Stimulated activated CD4-positive, alpha-beta T cell treated with anti-CD3 and anti-CD28 coated beads, TNF-alpha, amount 100 ng/mL, for 48 hours (primary cell): ENCODE data around the gene IRF3.

Experiments used
- DNase-seq, 3 donors: peaks; one replicate each; pipeline ENCODE4 v3.0.0-alpha.2; 2020; ENCODE audit warnings: low read depth in 3 of 3

Gene IRF3

DNA sequence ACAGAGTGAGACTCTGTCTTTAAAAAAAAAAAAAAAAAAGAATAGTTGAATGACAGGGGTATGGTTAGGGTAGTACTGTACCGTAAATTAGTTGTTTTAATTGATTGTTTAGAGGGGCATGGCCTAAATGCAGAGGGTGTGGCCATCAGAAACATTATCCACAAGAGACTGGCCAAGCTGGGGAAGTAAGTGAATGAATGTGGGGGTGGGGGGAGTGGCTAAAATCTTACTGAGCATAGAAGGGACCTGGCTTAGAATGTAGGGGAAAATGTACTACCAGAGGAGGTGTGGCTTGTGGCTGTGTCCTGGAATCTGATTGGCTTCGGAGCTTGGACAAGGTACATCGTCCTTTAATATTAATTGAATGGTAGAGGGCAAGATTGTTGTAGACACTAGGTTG, 3.9 kb upstream of the IRF3 start:
- DNase-seq: no peak

DNA sequence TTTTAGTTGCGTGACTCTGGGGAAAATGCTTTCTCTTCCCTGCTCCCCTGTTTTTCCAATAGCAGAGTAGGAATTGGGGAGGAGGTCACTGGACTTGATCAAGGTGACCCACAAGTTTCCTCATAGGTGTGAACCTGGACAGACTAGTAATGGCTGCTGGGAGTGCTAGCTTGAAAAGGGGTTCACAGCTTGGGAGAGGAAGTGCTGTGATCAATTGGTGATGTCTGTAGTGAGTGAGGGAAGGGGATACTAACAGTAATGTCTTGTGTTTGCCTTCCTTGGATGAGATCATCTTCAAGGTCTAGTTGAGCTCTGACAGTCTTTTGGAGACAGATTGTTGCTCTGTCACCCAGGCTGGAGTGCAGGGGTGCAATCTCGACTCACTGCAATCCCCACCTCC, 1.8 kb upstream of the IRF3 start:
- no peak for DNase-seq

DNA sequence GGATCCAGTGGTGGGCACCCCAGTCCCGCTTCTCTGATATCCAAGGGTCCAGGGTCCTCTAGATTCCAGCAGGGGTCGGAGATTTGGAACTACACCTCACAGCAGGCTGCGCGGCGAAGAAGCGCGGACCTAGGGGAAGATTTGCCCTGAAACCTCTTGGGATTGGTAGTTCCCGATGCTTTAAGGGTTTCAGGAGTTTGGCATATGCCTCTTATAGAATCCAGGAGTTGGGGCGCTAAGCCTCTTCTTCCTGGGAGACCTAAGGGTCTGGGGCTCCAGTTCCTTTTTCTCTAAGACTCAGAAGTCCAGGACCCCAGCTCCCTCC, 425 bp upstream of the IRF3 start:
- no peak for DNase-seq

DNA sequence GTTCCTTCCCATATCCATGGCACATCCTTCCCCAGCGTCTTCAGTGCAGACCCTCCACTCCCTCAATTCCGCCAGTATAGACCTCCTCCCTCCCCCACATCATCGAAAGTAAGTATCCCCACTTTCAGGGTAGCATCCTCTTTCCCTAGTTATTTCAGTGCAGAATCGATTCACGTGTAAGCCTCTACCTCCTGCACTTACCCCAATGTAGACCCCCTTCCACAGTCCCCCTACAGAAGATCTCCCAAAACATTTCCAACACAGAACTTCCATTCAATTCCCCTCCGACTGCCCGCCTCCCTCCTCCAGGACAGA, 664 bp downstream of the IRF3 start:
- DNase-seq: no peak

DNA sequence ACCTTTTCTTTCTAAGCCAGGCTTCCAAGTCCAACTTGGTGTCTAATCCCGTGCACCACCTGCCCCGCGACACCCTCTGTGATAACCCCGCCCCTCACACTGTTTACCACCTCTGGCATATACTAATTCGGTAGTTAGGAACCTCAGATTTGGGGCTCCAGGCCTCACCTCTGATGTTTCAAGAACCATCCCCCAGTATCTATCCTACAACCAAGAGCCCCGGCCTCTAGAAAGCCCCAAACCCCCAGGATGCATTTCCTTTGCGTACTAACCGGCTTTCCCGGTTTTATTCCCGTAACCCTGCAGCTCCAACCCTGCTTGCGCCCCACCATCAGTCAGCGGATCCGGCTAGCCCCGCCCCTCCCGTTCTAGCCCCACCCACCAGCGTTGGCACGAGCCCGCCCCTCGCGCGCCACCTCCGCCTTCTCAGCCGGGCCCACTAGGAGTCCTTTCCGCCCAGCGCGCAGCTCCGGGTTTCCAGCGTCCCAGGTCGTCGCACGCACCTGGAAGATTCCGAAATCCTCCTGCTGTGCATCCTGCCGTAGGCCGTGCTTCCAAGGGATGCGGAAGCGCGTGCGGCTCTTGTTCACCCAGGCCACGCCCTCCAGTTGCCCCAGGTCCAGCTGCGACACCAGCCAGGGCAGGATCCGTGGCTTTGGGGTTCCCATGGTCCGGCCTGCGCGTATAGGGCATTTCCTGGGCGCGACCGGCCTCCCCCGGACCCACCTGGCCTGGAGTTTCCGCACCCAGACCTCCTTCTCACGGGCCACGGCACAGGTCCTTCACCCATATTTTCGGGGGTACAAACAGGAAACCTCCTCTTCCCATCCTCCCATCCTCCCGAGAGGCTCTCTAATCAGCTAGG, 1.3 kb downstream of the IRF3 start:
- DNase-seq: peak; percentile 80 to 98 (median 87)

DNA sequence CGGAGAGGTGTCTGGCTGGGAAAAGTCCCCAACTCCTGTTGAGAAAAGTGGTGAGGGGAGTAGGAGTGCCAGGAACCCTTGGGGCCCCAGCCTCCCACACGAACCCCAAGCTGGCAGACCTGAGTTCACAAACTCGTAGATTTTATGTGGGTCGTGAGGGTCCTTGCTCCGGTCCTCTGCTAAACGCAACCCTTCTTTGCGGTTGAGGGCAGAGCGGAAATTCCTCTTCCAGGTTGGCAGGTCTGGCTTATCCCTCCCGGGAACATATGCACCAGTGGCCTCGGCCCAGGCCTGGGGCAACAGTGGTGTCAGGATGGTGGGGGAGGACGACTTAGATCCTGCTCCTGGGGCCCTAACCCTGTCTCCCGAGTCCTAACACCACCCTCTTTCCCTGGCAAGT, 2.4 kb downstream of the IRF3 start:
- DNase-seq: no peak

DNA sequence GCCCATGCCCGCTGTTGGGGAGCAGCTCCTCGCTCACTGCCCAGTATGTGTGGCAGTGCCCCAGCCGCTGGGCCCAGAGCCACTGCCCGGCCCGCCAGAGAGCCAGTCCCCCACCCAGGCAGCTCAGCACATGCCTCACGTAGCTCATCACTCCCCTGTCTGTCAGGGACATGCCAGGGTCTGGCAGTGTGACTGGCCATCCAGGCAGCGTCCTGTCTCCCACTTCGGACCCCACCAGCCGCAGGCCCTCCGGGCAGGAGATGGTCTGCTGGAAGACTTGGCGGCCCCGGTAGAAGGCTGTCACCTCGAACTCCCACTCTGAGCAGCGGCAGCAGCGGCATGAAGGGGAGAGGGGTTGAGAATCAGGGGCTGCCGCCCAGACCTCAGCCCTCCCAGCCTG, 3.6 kb downstream of the IRF3 start:
- no peak for DNase-seq

DNA sequence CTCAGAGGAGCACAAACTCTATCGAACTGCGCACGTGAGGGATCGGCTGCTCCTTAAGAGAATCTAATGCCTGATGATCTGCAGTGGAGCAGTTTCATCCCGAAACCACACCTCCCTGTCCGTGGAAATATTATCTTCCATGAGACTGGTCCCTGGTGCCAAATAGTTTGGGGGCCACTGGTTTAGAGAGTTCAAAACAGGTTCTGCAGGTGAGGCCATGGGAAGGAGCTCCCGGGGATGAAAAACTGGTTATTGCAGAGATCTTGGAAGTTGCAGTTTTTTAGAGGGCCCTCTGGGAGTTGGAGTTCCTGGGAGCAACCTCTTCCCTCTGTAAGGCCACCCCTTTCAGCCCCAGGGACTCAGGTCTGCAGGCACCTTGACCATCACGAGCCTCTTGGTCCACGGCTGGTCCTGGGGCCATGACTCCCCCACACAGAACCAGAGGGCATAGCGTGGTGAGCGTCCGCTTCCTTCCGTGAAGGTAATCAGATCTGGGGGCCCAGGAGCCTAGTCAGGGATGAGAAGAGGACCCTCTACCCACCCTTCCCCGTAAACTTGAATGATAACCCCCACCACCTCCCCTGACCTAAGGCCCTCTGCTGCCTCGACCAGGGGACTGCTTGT, 5.2 kb downstream of the IRF3 start:
- no peak for DNase-seq

DNA sequence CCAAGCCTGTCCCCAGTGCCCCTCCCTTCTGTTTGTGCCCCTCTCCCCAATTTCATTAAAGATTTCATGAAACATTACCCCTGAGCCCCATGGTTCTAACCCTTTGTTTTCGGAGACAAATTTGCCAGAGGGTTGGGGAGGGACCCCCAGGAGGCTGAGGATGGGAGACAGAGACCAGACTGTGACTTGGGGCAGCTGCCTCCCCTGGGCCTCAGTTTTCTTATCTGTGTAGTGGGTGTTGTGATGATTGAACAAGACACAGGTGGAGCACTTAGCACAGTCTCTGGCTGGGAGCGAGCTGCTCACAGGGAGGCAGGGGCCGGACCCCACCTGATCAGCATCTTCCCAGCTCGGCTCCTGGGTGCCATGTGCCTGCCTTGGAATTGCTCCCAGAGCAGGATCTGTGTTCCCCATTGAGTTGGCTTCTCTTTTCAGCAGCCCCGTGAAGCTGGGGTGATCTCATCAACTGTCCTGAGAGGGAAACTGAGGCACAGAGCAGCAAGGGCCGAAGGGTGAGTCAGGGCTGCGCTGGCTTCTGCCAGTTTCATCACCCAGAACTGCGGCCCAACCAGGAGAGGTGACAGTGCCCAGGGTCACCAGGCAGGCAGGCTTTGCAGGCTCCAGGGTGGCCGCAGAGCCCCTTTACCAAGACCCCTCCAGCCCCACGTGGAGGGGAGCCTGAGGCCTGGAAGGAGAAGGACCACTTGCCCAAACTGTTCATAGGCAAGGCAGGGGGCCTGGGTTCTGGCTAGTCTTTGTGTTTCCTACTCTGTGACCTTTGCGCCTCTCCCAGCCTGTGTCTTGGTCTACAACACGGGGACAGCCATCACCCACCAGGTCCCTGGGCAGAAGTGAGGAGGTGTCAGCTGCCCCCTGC, 6.9 kb downstream of the IRF3 start:
- DNase-seq: no peak

DNA sequence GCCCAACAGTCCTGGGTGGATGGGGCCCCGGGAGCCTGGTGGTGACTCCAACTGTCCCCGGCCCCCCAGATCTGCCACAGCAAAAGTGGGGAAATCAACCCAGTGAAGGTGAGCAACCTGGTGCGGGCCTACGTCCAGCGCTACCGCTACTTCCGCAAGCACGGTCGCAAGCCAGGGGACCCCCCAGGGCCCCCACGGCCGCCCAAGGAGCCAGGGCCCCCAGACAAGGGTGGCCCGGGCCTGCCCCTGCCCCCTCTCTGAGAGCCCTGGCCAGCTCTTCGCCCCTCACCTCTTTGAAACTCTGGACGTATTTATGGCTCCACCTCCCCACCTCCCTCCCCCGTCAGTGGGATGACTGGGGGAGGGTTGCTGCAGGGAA, 7.5 kb downstream of the IRF3 start:
- DNase-seq: no peak

DNA sequence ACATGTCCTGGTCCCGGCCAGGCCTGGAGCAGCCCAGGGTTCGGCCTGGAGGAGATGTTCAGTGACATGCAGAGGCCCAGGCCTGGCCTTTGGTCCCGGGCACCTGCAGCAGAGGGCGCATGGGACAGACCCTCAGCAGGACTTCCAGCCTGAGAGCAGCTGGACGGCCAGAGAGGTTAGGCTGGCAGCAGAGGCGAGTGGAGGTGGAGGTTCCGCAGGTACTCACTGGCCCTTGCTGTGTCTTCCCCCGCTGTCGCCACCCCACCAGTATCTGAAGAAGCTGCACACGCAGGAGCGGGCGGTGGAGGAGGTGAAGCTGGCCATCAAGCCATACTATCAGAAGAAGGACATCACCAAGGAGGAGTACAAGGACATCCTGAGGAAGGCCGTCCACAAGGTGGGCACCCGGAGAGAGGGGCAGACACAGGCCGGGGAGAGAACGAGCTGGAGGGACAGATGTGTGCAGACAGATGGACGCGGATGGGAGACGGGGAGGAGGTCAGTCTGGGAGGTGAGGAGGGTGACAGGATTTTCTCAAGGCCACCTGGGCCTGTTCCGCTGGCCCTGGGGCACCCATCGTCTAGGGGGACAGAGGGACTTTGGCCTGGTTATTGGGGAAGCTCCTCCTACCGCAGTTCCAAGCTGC, 8.0 kb downstream of the IRF3 start:
- DNase-seq: no peak

DNA sequence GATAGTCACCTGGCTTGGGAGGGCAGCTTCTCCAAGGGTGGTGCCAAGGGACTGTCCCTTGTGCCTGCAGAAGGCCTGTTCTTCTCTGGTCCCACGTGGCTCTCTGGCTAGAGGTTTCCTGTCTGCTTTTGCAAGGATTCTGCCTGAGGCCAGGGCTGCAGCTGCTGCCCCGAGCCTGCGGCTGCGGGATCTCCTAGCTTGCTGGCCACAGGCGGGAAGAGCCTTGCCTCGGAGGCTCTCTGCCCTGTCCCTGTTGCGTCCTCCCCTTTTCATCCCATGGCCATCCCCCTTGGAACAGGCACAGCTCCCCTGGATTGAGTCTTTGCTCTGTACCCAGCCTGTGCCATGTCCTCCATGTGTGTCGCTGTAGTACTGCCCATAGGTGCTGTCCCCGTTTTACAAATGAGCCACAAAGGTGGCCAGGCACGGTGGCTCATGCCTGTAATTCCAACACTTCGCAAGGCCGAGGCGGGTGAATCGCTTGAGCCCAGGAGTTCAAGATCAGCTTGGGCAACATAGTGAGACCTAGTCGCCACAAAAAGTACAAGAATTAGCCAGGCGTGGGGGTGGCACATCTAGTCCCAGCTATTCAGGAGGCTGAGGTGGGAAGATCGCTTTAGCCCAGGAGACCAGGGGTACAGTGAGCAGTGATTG, 9.1 kb downstream of the IRF3 start:
- DNase-seq: no peak

DNA sequence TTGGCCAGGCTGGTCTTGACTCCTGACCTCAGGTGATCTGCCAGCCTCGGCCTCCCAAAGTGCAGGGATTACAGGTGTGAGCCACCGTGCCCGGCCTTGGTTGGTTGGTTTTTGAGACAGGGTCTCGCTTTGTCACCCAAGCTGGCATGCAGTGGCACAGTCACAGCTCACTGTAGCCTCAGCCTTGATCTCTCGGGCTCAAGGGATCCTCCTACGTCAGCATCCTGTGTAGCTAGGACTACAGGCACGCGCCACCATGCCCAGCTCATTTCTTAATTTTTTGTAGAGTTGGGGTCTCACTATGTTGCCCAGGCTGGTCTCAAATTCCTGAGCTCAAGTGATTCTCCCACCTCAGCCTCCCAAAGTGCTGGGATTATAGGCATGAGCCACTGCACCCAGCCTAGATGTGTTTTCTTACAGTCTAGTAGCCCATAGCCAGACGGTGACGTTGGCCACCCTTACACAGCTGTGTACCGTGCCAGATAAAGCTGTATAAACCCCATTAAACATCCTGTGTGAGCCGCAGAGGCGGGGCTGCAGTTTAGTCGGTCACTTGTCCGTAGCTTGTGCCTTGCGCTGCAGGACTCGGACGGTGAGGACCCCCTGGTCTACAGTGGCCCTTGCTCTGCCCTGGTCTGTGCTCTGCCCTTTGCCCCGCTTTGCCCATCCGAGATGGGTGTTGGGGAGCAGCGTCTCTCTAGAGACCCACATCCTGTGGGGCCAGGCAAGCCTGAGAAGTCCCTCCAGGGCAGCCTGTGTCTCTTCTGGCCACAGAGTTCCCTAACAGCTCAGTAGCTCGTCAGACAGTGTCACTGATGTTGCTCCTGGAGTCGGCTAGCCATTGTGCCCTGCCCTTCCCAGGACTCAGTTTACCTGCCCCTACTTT, 9.8 kb downstream of the IRF3 start:
- DNase-seq: no peak

DNA sequence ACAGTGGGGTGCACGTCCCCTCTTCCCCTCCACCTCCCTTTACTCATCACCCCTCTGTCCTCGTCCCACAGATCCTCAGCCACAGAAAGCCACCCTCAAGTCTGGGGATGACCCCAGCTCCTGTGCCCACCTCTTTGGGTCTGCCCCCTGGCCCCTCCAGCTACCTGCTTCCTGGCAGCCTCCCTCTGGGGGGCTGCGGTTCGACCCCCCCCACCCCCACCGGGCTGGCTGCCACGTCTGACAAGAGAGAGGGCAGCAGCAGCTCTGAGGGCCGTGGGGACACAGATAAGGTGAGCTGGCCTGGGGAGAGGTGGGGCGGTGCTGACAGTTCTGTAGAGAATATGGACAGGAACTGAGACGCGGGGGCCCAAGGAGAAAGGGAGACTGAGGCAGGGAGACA, 11.1 kb downstream of the IRF3 start:
- no peak for DNase-seq

DNA sequence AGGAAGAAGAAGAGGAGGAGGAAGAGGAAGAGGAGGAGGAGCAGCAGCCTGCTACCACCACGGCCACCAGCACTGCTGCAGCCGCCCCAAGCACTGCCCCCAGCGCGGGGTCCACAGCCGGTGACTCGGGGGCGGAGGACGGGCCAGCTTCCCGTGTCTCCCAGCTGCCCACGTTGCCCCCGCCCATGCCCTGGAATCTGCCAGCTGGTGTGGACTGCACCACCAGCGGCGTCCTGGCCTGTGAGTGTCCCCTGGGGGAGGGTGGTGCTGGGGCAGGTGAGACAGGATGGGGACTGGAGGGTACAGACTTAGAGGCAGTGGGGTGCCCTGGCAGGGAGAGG, 12.2 kb downstream of the IRF3 start:
- DNase-seq: no peak

DNA sequence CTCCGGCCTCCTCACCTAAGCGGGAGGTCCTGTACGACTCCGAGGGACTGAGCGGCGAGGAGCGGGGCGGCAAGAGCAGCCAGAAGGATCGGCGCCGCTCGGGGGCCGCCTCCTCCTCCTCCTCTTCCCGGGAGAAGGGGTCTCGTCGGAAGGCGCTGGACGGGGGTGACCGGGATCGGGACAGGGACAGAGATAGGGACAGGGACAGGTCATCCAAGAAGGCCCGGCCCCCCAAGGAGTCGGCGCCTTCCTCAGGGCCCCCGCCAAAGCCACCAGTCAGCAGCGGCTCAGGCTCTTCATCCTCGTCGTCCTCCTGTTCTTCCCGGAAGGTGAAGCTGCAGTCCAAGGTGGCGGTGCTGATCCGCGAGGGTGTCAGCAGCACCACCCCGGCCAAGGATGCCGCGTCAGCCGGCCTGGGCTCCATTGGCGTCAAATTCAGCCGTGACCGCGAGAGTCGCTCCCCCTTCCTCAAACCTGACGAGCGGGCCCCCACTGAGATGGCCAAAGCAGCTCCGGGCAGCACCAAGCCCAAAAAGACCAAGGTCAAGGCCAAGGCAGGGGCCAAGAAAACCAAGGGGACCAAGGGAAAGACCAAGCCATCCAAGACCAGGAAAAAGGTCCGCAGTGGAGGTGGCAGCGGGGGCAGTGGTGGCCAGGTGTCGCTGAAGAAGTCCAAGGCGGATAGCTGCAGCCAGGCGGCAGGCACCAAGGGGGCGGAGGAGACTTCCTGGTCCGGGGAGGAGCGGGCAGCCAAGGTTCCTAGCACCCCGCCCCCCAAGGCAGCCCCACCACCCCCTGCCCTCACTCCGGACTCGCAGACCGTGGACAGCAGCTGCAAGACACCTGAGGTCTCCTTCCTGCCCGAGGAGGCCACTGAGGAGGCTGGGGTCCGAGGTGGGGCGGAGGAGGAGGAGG, 12.8 kb downstream of the IRF3 start:
- DNase-seq: no peak

DNA sequence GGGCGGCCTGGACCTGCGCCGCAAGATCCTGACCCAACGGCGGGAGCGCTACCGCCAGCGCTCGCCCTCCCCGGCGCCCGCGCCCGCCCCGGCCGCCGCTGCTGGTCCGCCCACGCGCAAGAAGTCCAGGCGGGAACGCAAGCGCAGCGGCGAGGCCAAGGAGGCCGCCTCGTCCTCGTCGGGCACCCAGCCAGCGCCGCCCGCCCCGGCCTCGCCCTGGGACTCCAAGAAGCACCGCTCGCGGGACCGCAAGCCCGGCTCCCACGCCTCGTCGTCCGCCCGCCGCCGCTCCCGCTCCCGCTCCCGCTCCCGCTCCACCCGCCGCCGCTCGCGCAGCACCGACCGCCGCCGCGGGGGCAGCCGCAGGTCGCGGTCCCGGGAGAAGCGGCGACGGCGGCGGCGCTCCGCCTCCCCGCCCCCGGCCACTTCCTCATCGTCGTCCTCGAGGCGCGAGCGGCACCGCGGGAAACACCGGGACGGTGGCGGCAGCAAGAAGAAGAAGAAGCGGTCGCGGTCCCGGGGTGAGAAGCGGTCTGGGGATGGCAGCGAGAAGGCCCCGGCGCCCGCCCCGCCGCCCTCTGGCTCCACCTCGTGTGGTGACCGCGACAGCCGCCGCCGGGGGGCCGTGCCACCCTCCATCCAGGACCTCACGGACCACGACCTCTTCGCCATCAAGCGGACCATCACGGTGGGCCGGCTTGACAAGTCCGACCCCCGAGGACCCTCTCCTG, 13.7 kb downstream of the IRF3 start:
- DNase-seq: no peak

DNA sequence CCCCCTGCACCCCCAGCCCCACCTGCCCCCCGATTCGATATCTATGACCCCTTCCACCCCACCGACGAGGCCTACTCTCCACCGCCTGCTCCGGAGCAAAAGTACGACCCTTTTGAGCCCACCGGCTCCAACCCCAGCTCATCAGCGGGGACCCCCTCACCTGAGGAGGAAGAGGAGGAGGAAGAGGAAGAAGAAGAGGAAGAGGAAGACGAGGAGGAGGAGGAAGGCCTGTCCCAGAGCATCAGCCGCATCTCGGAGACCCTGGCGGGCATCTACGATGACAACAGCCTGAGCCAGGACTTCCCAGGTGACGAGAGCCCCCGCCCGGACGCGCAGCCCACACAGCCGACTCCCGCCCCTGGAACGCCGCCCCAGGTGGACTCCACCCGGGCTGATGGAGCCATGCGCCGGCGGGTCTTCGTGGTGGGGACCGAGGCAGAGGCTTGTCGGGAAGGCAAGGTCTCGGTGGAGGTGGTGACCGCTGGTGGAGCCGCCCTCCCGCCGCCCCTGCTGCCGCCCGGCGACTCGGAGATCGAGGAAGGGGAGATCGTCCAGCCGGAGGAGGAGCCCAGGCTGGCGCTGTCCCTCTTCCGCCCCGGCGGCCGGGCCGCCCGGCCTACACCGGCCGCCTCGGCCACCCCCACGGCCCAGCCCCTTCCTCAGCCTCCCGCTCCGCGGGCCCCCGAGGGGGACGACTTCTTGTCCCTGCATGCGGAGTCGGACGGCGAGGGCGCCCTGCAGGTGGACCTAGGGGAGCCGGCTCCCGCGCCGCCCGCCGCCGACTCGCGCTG, 14.4 kb downstream of the IRF3 start:
- DNase-seq: no peak
